MM.1S (cell line): ENCODE data around the gene ROCK2.

Source experiments
- DNase-seq: peaks from one replicate; pipeline ENCODE4 v3.0.0-alpha.2; 2015
- H2AFZ ChIP-seq: fragments of 300-600 bp; sonication (generic); 2 replicates; pipeline ENCODE4 v1.6.0; 2016; ENCODE audit warnings: antibody characterized with exemption, low read length
- H3F3A ChIP-seq: fragments of 300-600 bp; sonication (generic); 2 replicates; pipeline ENCODE4 v1.6.1; 2016; ENCODE audit warnings: mild to moderate bottlenecking, antibody characterized with exemption, low read length, moderate library complexity, mixed read lengths; ENCODE audit not compliant: insufficient read depth
- H3K27ac ChIP-seq: fragments of 300-600 bp; sonication (generic); 2 replicates; pipeline ENCODE4 v1.5.1; 2016; ENCODE audit warnings: mild to moderate bottlenecking, low read length
- H3K27me3 ChIP-seq: fragments of 300-600 bp; sonication (generic); replicated peaks from 2 replicates; pipeline ENCODE4 v1.6.0; 2016; ENCODE audit warnings: low read length; ENCODE audit not compliant: insufficient read depth
- H3K36me3 ChIP-seq: fragments of 300-600 bp; sonication (generic); replicated peaks from 2 replicates; pipeline ENCODE4 v1.6.1; 2016; ENCODE audit warnings: mild to moderate bottlenecking, low read length, mixed read lengths; ENCODE audit not compliant: insufficient read depth
- H3K4me1 ChIP-seq: fragments of 300-600 bp; sonication (generic); 2 replicates; pipeline ENCODE4 v1.6.1; 2016; ENCODE audit warnings: low read length, mixed read lengths
- H3K4me2 ChIP-seq: fragments of 300-600 bp; sonication (generic); 2 replicates; pipeline ENCODE4 v1.6.0; 2016; ENCODE audit warnings: low read depth, low read length
- H3K4me3 ChIP-seq: fragments of 300-600 bp; sonication (generic); 2 replicates; pipeline ENCODE4 v1.5.1; 2016; ENCODE audit warnings: low read length, mixed read lengths
- H3K79me2 ChIP-seq: fragments of 300-600 bp; sonication (generic); 2 replicates; pipeline ENCODE4 v1.6.1; 2016; ENCODE audit warnings: mixed run types, low read length, mixed read lengths
- H3K9ac ChIP-seq: fragments of 300-600 bp; sonication (generic); 2 replicates; pipeline ENCODE4 v1.6.1; 2016; ENCODE audit warnings: low read length, mixed read lengths
- H3K9me2 ChIP-seq: fragments of 300-600 bp; sonication (generic); replicated peaks from 2 replicates; pipeline ENCODE4 v1.6.1; 2016; ENCODE audit warnings: mild to moderate bottlenecking, low read length, mixed read lengths; ENCODE audit not compliant: insufficient read depth
- H3K9me3 ChIP-seq: fragments of 300-600 bp; sonication (generic); replicated peaks from 2 replicates; pipeline ENCODE4 v1.6.1; 2016; ENCODE audit warnings: mild to moderate bottlenecking, low read length, mixed read lengths; ENCODE audit not compliant: insufficient read depth
- H4K20me1 ChIP-seq: fragments of 300-600 bp; sonication (generic); 2 replicates; pipeline ENCODE4 v1.6.1; 2016; ENCODE audit warnings: mild to moderate bottlenecking, low read length, moderate library complexity, mixed read lengths; ENCODE audit not compliant: insufficient read depth
- EZH2 ChIP-seq: fragments of 300-600 bp; sonication (generic); optimal IDR thresholded peaks from 2 replicates; pipeline ENCODE3; 2017; ENCODE audit warnings: low read depth, mild to moderate bottlenecking, antibody characterized with exemption, low read length, mixed read lengths
- EZH2phosphoT487 ChIP-seq: fragments of 300-600 bp; sonication (generic); IDR thresholded peaks from 2 replicates; pipeline ENCODE4 v1.6.1; 2018; ENCODE audit warnings: antibody characterized with exemption, low read length
- TF ChIP-seq, protein P1 (sequence below): fragments of 300-600 bp; sonication (generic); IDR thresholded peaks from 2 replicates; pipeline ENCODE4 v1.5.1; 2016; ENCODE audit warnings: antibody characterized with exemption, low read length, mixed read lengths

ROCK2 gene

DNA sequence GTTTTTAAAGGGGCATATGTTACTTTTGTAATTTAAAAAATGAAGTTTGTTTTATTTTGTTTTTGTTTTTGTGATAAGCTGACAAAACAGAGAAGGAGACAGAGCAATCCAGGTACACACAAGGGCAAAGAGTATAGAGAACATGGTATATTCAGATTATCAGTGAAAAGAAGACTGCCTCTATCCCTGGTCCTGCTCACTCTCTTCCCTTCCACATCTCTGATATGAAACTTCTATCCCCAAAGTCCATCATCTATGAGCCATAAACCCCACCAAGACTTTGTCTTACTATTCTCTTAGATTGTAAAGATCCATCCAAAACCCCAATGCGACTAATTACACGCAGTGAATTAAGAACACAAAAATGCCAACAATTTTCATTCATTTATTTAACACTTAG lies 16.6 kb downstream of the ROCK2 start:
- no peak overlapping the region for H3K27ac ChIP-seq
- DNase-seq = no peak
- TF ChIP-seq EZH2phosphoT487 (no peak), EZH2 (no peak)
- H2AFZ ChIP-seq = no peak overlapping the region
- H3F3A ChIP-seq = peaks cover 5% of the 10 kb centered on the region; the same call in 1 of the 2 replicates
- H3K4me3 ChIP-seq = no peak overlapping the region
- no peaks in the 10 kb centered on the region for H3K9me3 ChIP-seq
- no peaks in the 10 kb centered on the region for H3K9me2 ChIP-seq
- no peak overlapping the region for H3K9ac ChIP-seq
- H3K27me3 ChIP-seq = no peaks in the 10 kb centered on the region
- H3K36me3 ChIP-seq = no peaks in the 10 kb centered on the region
- no peaks in the 10 kb centered on the region; the same call in 1 of the 2 replicates for H4K20me1 ChIP-seq
- no peak overlapping the region for H3K4me2 ChIP-seq
- H3K79me2 ChIP-seq = peaks cover 78% of the 10 kb centered on the region
- H3K4me1 ChIP-seq = peaks cover 9% of the 10 kb centered on the region; the same call in 1 of the 2 replicates

DNA sequence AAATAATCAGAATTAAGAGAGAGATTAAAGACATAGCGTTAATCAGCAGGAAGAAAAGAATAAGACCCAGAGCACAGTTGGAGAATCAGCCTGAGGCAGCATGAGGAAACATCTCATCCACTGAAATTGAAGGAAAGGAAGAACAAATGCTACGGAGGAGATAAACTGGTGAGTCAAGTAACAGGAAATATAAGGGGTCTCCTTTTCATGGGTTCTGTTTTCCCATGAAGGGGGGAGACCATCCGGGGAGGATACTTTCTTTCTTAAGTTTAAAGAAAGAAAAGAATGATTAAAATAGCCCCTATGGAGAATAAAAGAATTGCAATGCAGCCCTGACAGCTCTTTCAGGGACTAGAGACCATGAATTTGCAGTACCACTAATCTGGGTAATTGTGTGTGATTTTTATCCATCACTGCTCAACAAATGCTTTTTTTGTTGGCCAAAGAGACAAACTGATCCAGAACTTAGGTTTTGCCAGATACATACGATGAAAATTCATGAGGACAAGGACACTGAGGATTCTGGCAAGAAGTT lies 17.7 kb downstream of the ROCK2 start:
- no peak overlapping the region for H3K9ac ChIP-seq
- H3K4me1 ChIP-seq = peaks cover 9% of the 10 kb centered on the region; the same call in 1 of the 2 replicates
- no peaks in the 10 kb centered on the region for H3K9me3 ChIP-seq
- no peaks in the 10 kb centered on the region for H3K27me3 ChIP-seq
- no peaks in the 10 kb centered on the region for H3K36me3 ChIP-seq
- peaks cover 76% of the 10 kb centered on the region for H3K79me2 ChIP-seq
- no peak for DNase-seq
- TF ChIP-seq, protein P1, sequence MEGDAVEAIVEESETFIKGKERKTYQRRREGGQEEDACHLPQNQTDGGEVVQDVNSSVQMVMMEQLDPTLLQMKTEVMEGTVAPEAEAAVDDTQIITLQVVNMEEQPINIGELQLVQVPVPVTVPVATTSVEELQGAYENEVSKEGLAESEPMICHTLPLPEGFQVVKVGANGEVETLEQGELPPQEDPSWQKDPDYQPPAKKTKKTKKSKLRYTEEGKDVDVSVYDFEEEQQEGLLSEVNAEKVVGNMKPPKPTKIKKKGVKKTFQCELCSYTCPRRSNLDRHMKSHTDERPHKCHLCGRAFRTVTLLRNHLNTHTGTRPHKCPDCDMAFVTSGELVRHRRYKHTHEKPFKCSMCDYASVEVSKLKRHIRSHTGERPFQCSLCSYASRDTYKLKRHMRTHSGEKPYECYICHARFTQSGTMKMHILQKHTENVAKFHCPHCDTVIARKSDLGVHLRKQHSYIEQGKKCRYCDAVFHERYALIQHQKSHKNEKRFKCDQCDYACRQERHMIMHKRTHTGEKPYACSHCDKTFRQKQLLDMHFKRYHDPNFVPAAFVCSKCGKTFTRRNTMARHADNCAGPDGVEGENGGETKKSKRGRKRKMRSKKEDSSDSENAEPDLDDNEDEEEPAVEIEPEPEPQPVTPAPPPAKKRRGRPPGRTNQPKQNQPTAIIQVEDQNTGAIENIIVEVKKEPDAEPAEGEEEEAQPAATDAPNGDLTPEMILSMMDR = no peak
- TF ChIP-seq EZH2 = no peak
- no peak for TF ChIP-seq EZH2phosphoT487
- no peak overlapping the region for H3K4me2 ChIP-seq
- H3K4me3 ChIP-seq = no peak overlapping the region
- H4K20me1 ChIP-seq = no peaks in the 10 kb centered on the region; the same call in 1 of the 2 replicates
- H2AFZ ChIP-seq = no peak overlapping the region
- H3F3A ChIP-seq = peaks cover 5% of the 10 kb centered on the region; the same call in 1 of the 2 replicates
- H3K27ac ChIP-seq = no peak overlapping the region
- H3K9me2 ChIP-seq = no peaks in the 10 kb centered on the region

DNA sequence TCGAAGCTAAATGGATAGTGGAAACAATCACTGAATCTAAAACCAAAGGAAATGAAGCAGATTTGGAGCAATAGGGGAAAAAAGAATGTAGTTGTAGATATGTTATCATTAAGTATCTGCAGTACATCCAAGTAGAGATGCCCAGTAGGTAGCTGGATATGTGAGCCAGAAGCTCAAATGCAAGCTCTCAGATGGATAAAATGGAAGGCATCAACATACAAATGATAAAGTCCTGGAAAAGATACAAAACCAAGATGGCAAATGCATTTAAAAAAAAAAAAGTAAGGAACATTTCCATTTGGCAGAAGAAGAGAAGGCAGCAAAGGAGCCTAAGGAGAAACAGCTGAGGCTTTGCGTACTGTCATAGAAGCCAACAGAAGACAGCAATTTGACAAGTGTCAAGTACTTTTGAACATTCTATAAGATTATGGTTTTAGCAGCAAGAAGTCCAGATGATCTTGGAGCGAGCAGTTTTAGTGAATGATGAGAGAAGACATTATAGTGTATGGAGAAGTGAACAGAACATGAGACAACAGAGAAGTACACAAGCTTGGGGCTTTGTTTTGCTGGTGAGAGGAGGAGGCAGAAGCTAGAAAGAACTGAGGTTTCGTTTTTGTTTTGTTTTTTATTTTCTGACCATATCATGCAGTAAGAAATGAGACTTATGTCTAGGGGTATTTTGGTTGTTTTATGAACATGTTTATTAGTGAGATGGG lies 18.3 kb downstream of the ROCK2 start:
- Histone ChIP-seq H3K9me2 (no peaks in the 10 kb centered on the region), H3K79me2 (peaks cover 80% of the 10 kb centered on the region)

More for the DNA sequence above, 18.3 kb downstream of the ROCK2 start:
- Histone ChIP-seq H3K4me3 (no peak overlapping the region), H3K27me3 (no peaks in the 10 kb centered on the region), H3F3A (peaks cover 2% of the 10 kb centered on the region; the same call in 1 of the 2 replicates), H3K36me3 (no peaks in the 10 kb centered on the region), H2AFZ (no peak overlapping the region), H3K27ac (no peak overlapping the region), H3K9me3 (no peaks in the 10 kb centered on the region), H3K9ac (no peak overlapping the region), H4K20me1 (no peaks in the 10 kb centered on the region; the same call in 1 of the 2 replicates), H3K4me1 (peaks cover 9% of the 10 kb centered on the region; the same call in 1 of the 2 replicates), H3K4me2 (no peak overlapping the region)
- no peak for DNase-seq
- TF ChIP-seq, protein P1 = no peak
- TF ChIP-seq EZH2 = no peak
- no peak for TF ChIP-seq EZH2phosphoT487
